Transverse colon (tissue), 4 donors: ENCODE results near the gene CACNB2. TPM values are rescaled to one million over a fixed set of nuclear protein-coding genes. Genes with fewer than 3 reads are reported as not detected.

Experiments used
- DNase-seq: peaks from one replicate; pipeline ENCODE4 v3.0.0-alpha.2; 2019
- H3K27ac ChIP-seq, 4 donors: fragments of 200-600 bp; sonication (generic); 2 replicates each; pipeline ENCODE4 v1.5.1; 2016 to 2018; ENCODE audit warnings: inconsistent platforms in 4 of 4
- H3K27me3 ChIP-seq: fragments of 200-600 bp; sonication (generic); 2 replicates; pipeline ENCODE4 v1.5.1; 2017; ENCODE audit warnings: inconsistent platforms
- H3K36me3 ChIP-seq, 4 donors: fragments of 200-600 bp; sonication (generic); 2 replicates each; pipeline ENCODE4 v1.5.1; 2017 to 2019; ENCODE audit warnings: inconsistent platforms in 4 of 4
- H3K4me1 ChIP-seq, 4 donors: fragments of 200-600 bp; sonication (generic); 2 replicates each; pipeline ENCODE4 v1.5.1; 2017 to 2020; ENCODE audit warnings: inconsistent platforms in 4 of 4
- H3K4me3 ChIP-seq, 4 donors: fragments of 200-600 bp; sonication (generic); 1 replicate in 1 of 4; 2 replicates in 3 of 4; pipeline versions ENCODE4 v1.5.1 to v1.6.1; 2017 to 2019; ENCODE audit warnings: inconsistent platforms in 4 of 4
- H3K9me3 ChIP-seq, 2 donors: fragments of 200-600 bp; sonication (generic); 2 replicates each; pipeline ENCODE4 v1.5.1; 2017 to 2019; ENCODE audit warnings: inconsistent platforms in 2 of 2
- CTCF ChIP-seq, 5 experiments: fragments of 200-600 bp in 3 of 5; fragments of 450-650 bp in 2 of 5; sonication (generic) in 3 of 5; IDR thresholded peaks; 1 replicate in 2 of 5; 2 replicates in 3 of 5; pipeline ENCODE4 v1.5.1; 2016 to 2017; ENCODE audit warnings: antibody characterized with exemption in 5 of 5, inconsistent platforms in 3 of 5, mild to moderate bottlenecking in 2 of 5, moderate library complexity in 1 of 5
- EP300 ChIP-seq: sonication (generic); formaldehyde crosslinking; IDR thresholded peaks from one replicate; pipeline ENCODE4 v1.6.1; 2017; ENCODE audit warnings: antibody characterized with exemption, low read depth
- POLR2A ChIP-seq: fragments of 450-650 bp; IDR thresholded peaks from one replicate; pipeline ENCODE4 v1.6.1; 2016; ENCODE audit warnings: antibody characterized with exemption, mild to moderate bottlenecking, moderate library complexity
- POLR2AphosphoS5 ChIP-seq, 3 donors: sonication (generic); formaldehyde crosslinking; IDR thresholded peaks; one replicate each; pipeline ENCODE4 v1.6.1; 2016; ENCODE audit warnings: antibody characterized with exemption in 3 of 3
- WGBS, 2 donors: methylation state at CpG; one replicate each; pipeline ENCODE4 v1.1.5; 2018; ENCODE audit warnings: low coverage in 1 of 2; 5-methylcytosine and 5-hydroxymethylcytosine counted together
- in situ Hi-C, 4 donors: fragments of 200-750 bp; cut with MboI; loops; one replicate each; pipeline versions ENCODE4 v1.15.0 to v1.15.1; 2017; ENCODE audit warnings: low sequenced_read_pairs in 3 of 4, low pct_ligation_motif_present in 1 of 4, low pct_unique_long_range_greater_than_20kb in 1 of 4
- intact Hi-C: fragments of 100-400 bp; cut with DNase I; formaldehyde crosslinking; loops from one replicate; pipeline ENCODE4 v1.15.1; 2023; ENCODE audit warnings: low total_unique reads
- total RNA-seq, 4 donors: library from RNA; depleted of rRNA; stranded (reverse); fragments of >200 nt; gene quantifications; one replicate each; pipeline ENCODE4 v1.1.0, GENCODE V29; 2016

The CACNB2 gene
- total RNA-seq: 100 to 1,000 TPM in 1 of 4 donors, 10 to 100 TPM in 3; 16.2 to 338 (median 23.7) TPM

- TF ChIP-seq EP300: no peak
- peak; percentile 10 to 59 (median 38) for TF ChIP-seq POLR2AphosphoS5 (IDR thresholded peaks at IDR 0.05)
- peak; percentile 49 for TF ChIP-seq POLR2A
- no peak for TF ChIP-seq CTCF (IDR thresholded peaks at IDR 0.05)
- Histone ChIP-seq H3K4me1 (peaks cover 6 to 12% (median 9%) of the 10 kb centered on the region in 4 donors), H3K27ac (peak within 1 kb of the TSS; percentile 88 to 94 (median 89)), H3K27me3 (peaks cover 9% of the 10 kb centered on the region), H3K4me3 (peak within 1 kb of the TSS; percentile 68 to 86 (median 79)), H3K36me3 (no peaks in the 10 kb centered on the region), H3K9me3 (no peaks in the 10 kb centered on the region)
- 9% methylated on average over 46 of the region's 100 CpGs; no CpG with 5 or more reads in 1 of the 2 donors for WGBS, 2 donors
- in situ Hi-C loops: no loop called here
- intact Hi-C loops: no loop called here
- peak; percentile 75 for DNase-seq
Measured at GRCh38 chr10:18140149-18140956, at the start of gene CACNB2. CACNB2 (plus strand) TSS chr10:18140424.

GRCh38 chr10:18094332-18094731 is 45.9 kb upstream of the CACNB2 start:
- TF ChIP-seq CTCF (IDR thresholded peaks at IDR 0.05) (no peak), EP300 (no peak), POLR2AphosphoS5 (IDR thresholded peaks at IDR 0.05) (no peak), POLR2A (no peak)
- in situ Hi-C loops (loop anchor here in 1 of 4 donors (25.0 kb wide), 1 partner anchor 482 kb away; the partner anchor contains the start of gene HACD1), intact Hi-C loops (no loop called here)
- no peak overlapping the region for H3K27ac ChIP-seq
- H3K9me3 ChIP-seq: no peaks in the 10 kb centered on the region
- no peaks in the 10 kb centered on the region for H3K36me3 ChIP-seq
- no peak overlapping the region for H3K4me3 ChIP-seq
- WGBS, 2 donors: 84 to 87% methylated on average over 4 of the region's 4 CpGs
- DNase-seq: no peak
- H3K4me1 ChIP-seq: no peaks in the 10 kb centered on the region
- H3K27me3 ChIP-seq: no peaks in the 10 kb centered on the region

GRCh38 chr10:18094793-18095192 is 45.4 kb upstream of the CACNB2 start:
- Histone ChIP-seq H3K9me3 (no peaks in the 10 kb centered on the region), H3K27me3 (no peaks in the 10 kb centered on the region), H3K27ac (no peak overlapping the region), H3K4me1 (no peaks in the 10 kb centered on the region), H3K36me3 (no peaks in the 10 kb centered on the region), H3K4me3 (no peak overlapping the region)
- 80 to 86% methylated on average over 2 of the region's 2 CpGs for WGBS, 2 donors
- intact Hi-C loops: no loop called here
- TF ChIP-seq POLR2AphosphoS5 (IDR thresholded peaks at IDR 0.05) (no peak), CTCF (IDR thresholded peaks at IDR 0.05) (no peak), POLR2A (no peak), EP300 (no peak)
- in situ Hi-C loops: loop anchor here in 1 of 4 donors (25.0 kb wide), 1 partner anchor 482 kb away; the partner anchor contains the start of gene HACD1
- DNase-seq: no peak

GRCh38 chr10:18097524-18097923 is 42.7 kb upstream of the CACNB2 start:
- H3K27ac ChIP-seq: no peak overlapping the region
- no peaks in the 10 kb centered on the region for H3K9me3 ChIP-seq
- H3K36me3 ChIP-seq: no peaks in the 10 kb centered on the region
- H3K4me1 ChIP-seq: no peaks in the 10 kb centered on the region
- no peak for TF ChIP-seq EP300
- no peak for TF ChIP-seq POLR2AphosphoS5 (IDR thresholded peaks at IDR 0.05)
- TF ChIP-seq POLR2A: no peak
- no peak for TF ChIP-seq CTCF (IDR thresholded peaks at IDR 0.05)
- intact Hi-C loops (no loop called here), in situ Hi-C loops (loop anchor here in 1 of 4 donors (25.0 kb wide), 1 partner anchor 485 kb away; the partner anchor contains the start of gene HACD1)
- DNase-seq: no peak
- no peaks in the 10 kb centered on the region for H3K27me3 ChIP-seq
- 82 to 92% methylated on average over 2 of the region's 2 CpGs for WGBS, 2 donors
- H3K4me3 ChIP-seq: no peak overlapping the region
